Measurements from ENCODE around the gene ZSCAN30. TPM values are rescaled to one million over a fixed set of nuclear protein-coding genes. Genes with fewer than 3 reads are reported as not detected.
"Not testable (repeated sequence)": the region's sequence is repeated elsewhere in the genome, so short reads cannot be mapped to it uniquely, and the experiment has no call there.

ZSCAN30 gene
- total RNA-seq, 2 donors from 2014 or later: 17.6 to 39.6 TPM

- Mint-ChIP-seq H3K36me3 (no peaks in the 10 kb centered on the region), H3K9me3 (no peaks in the 10 kb centered on the region), H3K27ac (no peak overlapping the region)
- ATAC-seq (no peak), DNase-seq (ENCODE audit: low spot score in 2 of 2) (no peak)
Measured at GRCh38 chr18:35215026-35215425, 75.0 kb downstream of the ZSCAN30 start.

GRCh38 chr18:35205746-35206458 is 84.1 kb downstream of the ZSCAN30 start:
- H3K27ac Mint-ChIP-seq; DNase-seq (ENCODE audit: low spot score in 2 of 2); ATAC-seq: not testable (repeated sequence)
- H3K36me3 Mint-ChIP-seq: peaks cover 13 to 15% of the 10 kb centered on the region in 2 donors
- peaks cover 7 to 12% of the 10 kb centered on the region in 2 donors for H3K9me3 Mint-ChIP-seq

- Mint-ChIP-seq H3K9me3 (peaks cover 7 to 12% of the 10 kb centered on the region in 2 donors), H3K36me3 (peaks cover 13 to 15% of the 10 kb centered on the region in 2 donors), H3K27ac (no peak overlapping the region)
- ATAC-seq (no peak), DNase-seq (ENCODE audit: low spot score in 2 of 2) (no peak)
Measured at GRCh38 chr18:35205199-35205712, 84.8 kb downstream of the ZSCAN30 start.

GRCh38 chr18:35203067-35203466 is 87.0 kb downstream of the ZSCAN30 start:
- DNase-seq (ENCODE audit: low spot score in 2 of 2) (no peak), ATAC-seq (no peak)
- Mint-ChIP-seq H3K27ac (no peak overlapping the region), H3K9me3 (peaks cover 7 to 12% of the 10 kb centered on the region in 2 donors), H3K36me3 (peaks cover 13 to 15% of the 10 kb centered on the region in 2 donors)

- DNase-seq (ENCODE audit: low spot score in 2 of 2) (no peak), ATAC-seq (no peak)
- Mint-ChIP-seq H3K27ac (no peak overlapping the region), H3K9me3 (peaks cover 7 to 12% of the 10 kb centered on the region in 2 donors), H3K36me3 (peaks cover 13 to 15% of the 10 kb centered on the region in 2 donors)
Measured at GRCh38 chr18:35201256-35201931, 88.6 kb downstream of the ZSCAN30 start.

Other genes starting within 250 kb of the ZSCAN30 start
- 10 to 100 TPM; 65.2 to 66.6 TPM for gene MAPRE2, start 248.8 kb downstream of the ZSCAN30 start, total RNA-seq
- gene ZNF397, start 49.2 kb downstream of the ZSCAN30 start, total RNA-seq: 10 to 100 TPM; 18.3 to 22.7 TPM
- 10 to 100 TPM; 43.9 to 44.6 TPM for gene ZNF24, start 54.2 kb upstream of the ZSCAN30 start, total RNA-seq
- under 1 TPM; 0.18 to 0.86 TPM for gene ZNF396, start 87.1 kb upstream of the ZSCAN30 start, total RNA-seq
- 10 to 100 TPM; 14.6 to 36.9 TPM for gene INO80C, start 207.7 kb upstream of the ZSCAN30 start, total RNA-seq